ENCODE results near the gene CHD9. TPM values are rescaled to one million over a fixed set of nuclear protein-coding genes. Genes with fewer than 3 reads are reported as not detected.
"Not testable (repeated sequence)": the region's sequence is repeated elsewhere in the genome, so short reads cannot be mapped to it uniquely, and the experiment has no call there.

The CHD9 gene
- total RNA-seq, 4 donors from 2014 or later: 37.4 to 112 (median 64.4) TPM

GRCh38 chr16:53323924-53324323 is 269.1 kb downstream of the CHD9 start:
- H3K36me3 ChIP-seq: peaks cover 0 to 45% (median 20%) of the 10 kb centered on the region in 4 donors
- intact Hi-C loops (cut with DNase I; ENCODE audit: low total_unique reads) (no loop called here), in situ Hi-C loops (cut with MboI; ENCODE audit: low pct_ligation_motif_present in 1 of 4, low pct_unique_long_range_greater_than_20kb in 1 of 4, low sequenced_read_pairs in 3 of 4) (no loop called here)
- 90 to 93% methylated on average over 5 of the region's 5 CpGs for WGBS, 2 donors (ENCODE audit: low coverage in 1 of 2)
- no peaks in the 10 kb centered on the region for H3K4me1 ChIP-seq
- H3K9me3 ChIP-seq: no peaks in the 10 kb centered on the region
- no peaks in the 10 kb centered on the region for H3K27me3 ChIP-seq
- DNase-seq: no peak
- H3K27ac ChIP-seq: no peak overlapping the region
- no peak overlapping the region for H3K4me3 ChIP-seq
- TF ChIP-seq POLR2AphosphoS5 (IDR thresholded peaks at IDR 0.05) (no peak), EP300 (IDR thresholded peaks at IDR 0.05; ENCODE audit: low read depth) (no peak), POLR2A (IDR thresholded peaks at IDR 0.05) (no peak), CTCF (IDR thresholded peaks at IDR 0.05) (no peak)

GRCh38 chr16:53330991-53331390 is 276.2 kb downstream of the CHD9 start:
- H3K9me3 ChIP-seq; in situ Hi-C loops (cut with MboI; ENCODE audit: low pct_ligation_motif_present in 1 of 4, low pct_unique_long_range_greater_than_20kb in 1 of 4, low sequenced_read_pairs in 3 of 4); DNase-seq; H3K4me3 ChIP-seq; H3K36me3 ChIP-seq; H3K4me1 ChIP-seq; H3K27me3 ChIP-seq; H3K27ac ChIP-seq; intact Hi-C loops (cut with DNase I; ENCODE audit: low total_unique reads): not testable (repeated sequence)
- 88 to 95% methylated on average over 3 of the region's 3 CpGs for WGBS, 2 donors (ENCODE audit: low coverage in 1 of 2)

GRCh38 chr16:53334581-53334980 is 279.8 kb downstream of the CHD9 start:
- intact Hi-C loops (cut with DNase I; ENCODE audit: low total_unique reads) (no loop called here), in situ Hi-C loops (cut with MboI; ENCODE audit: low pct_ligation_motif_present in 1 of 4, low pct_unique_long_range_greater_than_20kb in 1 of 4, low sequenced_read_pairs in 3 of 4) (no loop called here)
- Histone ChIP-seq H3K4me1 (no peaks in the 10 kb centered on the region), H3K4me3 (no peak overlapping the region), H3K36me3 (no peaks in the 10 kb centered on the region), H3K27ac (no peak overlapping the region), H3K27me3 (no peaks in the 10 kb centered on the region), H3K9me3 (peaks cover 0 to 7% of the 10 kb centered on the region in 2 donors)
- TF ChIP-seq CTCF (IDR thresholded peaks at IDR 0.05) (no peak), POLR2A (IDR thresholded peaks at IDR 0.05) (no peak), EP300 (IDR thresholded peaks at IDR 0.05; ENCODE audit: low read depth) (no peak), POLR2AphosphoS5 (IDR thresholded peaks at IDR 0.05) (no peak)
- 63 to 68% methylated on average over 4 of the region's 4 CpGs for WGBS, 2 donors (ENCODE audit: low coverage in 1 of 2)
- no peak for DNase-seq

- no peak for TF ChIP-seq EP300 (IDR thresholded peaks at IDR 0.05; ENCODE audit: low read depth)
- TF ChIP-seq POLR2A (IDR thresholded peaks at IDR 0.05): no peak
- no peak for TF ChIP-seq POLR2AphosphoS5 (IDR thresholded peaks at IDR 0.05)
- TF ChIP-seq CTCF (IDR thresholded peaks at IDR 0.05): no peak
- H3K27ac ChIP-seq: no peak overlapping the region
- in situ Hi-C loops (cut with MboI; ENCODE audit: low pct_ligation_motif_present in 1 of 4, low pct_unique_long_range_greater_than_20kb in 1 of 4, low sequenced_read_pairs in 3 of 4) (no loop called here), intact Hi-C loops (cut with DNase I; ENCODE audit: low total_unique reads) (no loop called here)
- no peaks in the 10 kb centered on the region for H3K27me3 ChIP-seq
- H3K36me3 ChIP-seq: no peaks in the 10 kb centered on the region
- DNase-seq: no peak
- H3K4me3 ChIP-seq: no peak overlapping the region
- H3K9me3 ChIP-seq: no peaks in the 10 kb centered on the region
- H3K4me1 ChIP-seq: no peaks in the 10 kb centered on the region
Observed at GRCh38 chr16:53337294-53337693, 282.5 kb downstream of the CHD9 start.

- H3K36me3 ChIP-seq: no peaks in the 10 kb centered on the region
- TF ChIP-seq POLR2AphosphoS5 (IDR thresholded peaks at IDR 0.05) (no peak), POLR2A (IDR thresholded peaks at IDR 0.05) (no peak), CTCF (IDR thresholded peaks at IDR 0.05) (no peak), EP300 (IDR thresholded peaks at IDR 0.05; ENCODE audit: low read depth) (no peak)
- H3K4me1 ChIP-seq: no peaks in the 10 kb centered on the region
- H3K27ac ChIP-seq: no peak overlapping the region
- H3K27me3 ChIP-seq: no peaks in the 10 kb centered on the region
- WGBS, 2 donors (ENCODE audit: low coverage in 1 of 2): 89% methylated on average over 6 of the region's 6 CpGs; no CpG with 5 or more reads in 1 of the 2 donors
- no peak for DNase-seq
- no peak overlapping the region for H3K4me3 ChIP-seq
- in situ Hi-C loops (cut with MboI; ENCODE audit: low pct_ligation_motif_present in 1 of 4, low pct_unique_long_range_greater_than_20kb in 1 of 4, low sequenced_read_pairs in 3 of 4): no loop called here
- intact Hi-C loops (cut with DNase I; ENCODE audit: low total_unique reads): no loop called here
- no peaks in the 10 kb centered on the region for H3K9me3 ChIP-seq
Observed at GRCh38 chr16:53341792-53342191, 287.0 kb downstream of the CHD9 start.
